HG03064 (cell line): ENCODE measurements around the gene OR2T29.
"Not testable (repeated sequence)": the region's sequence is repeated elsewhere in the genome, so short reads cannot be mapped to it uniquely, and the experiment has no call there.

Experiments used
- ATAC-seq: cut with Tn5 transposase; IDR thresholded peaks from one replicate; pipeline ENCODE4 v1.9.1; 2021; ENCODE audit warnings: low read depth; ENCODE audit not compliant: unreplicated experiment

Gene OR2T29, protein sequence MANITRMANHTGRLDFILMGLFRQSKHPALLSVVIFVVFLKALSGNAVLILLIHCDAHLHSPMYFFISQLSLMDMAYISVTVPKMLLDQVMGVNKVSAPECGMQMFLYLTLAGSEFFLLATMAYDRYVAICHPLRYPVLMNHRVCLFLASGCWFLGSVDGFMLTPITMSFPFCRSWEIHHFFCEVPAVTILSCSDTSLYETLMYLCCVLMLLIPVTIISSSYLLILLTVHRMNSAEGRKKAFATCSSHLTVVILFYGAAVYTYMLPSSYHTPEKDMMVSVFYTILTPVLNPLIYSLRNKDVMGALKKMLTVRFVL

GRCh38 chr1:248562672-248563071, at the start of gene OR2T29:
TSS of gene OR2T29 (minus strand) at chr1:248562772. CDS start at chr1:248559491, 3,281 bp downstream.
- not testable (repeated sequence) for ATAC-seq

- no peak for ATAC-seq
Observed at GRCh38 chr1:248611883-248612414, 49.4 kb upstream of the OR2T29 start.

DNA sequence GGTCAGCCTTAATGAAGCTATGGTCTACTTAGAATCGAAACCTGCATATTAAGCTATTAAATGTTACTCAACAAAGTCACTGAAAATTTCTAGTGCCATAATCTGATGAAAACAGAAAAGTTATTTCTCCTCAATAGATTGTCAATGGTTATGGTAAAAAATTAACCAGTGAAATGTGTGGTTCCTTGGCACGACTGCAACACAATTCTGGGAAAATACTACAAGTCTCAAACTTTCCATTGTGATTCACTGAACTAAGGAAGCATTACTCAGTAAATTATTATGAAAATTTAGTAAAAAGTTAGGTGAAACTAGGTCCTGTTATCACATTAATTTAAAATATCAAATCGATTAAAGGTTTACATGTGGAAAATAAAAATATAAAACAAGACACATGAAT, 47.7 kb upstream of the OR2T29 start:
- no peak for ATAC-seq

DNA sequence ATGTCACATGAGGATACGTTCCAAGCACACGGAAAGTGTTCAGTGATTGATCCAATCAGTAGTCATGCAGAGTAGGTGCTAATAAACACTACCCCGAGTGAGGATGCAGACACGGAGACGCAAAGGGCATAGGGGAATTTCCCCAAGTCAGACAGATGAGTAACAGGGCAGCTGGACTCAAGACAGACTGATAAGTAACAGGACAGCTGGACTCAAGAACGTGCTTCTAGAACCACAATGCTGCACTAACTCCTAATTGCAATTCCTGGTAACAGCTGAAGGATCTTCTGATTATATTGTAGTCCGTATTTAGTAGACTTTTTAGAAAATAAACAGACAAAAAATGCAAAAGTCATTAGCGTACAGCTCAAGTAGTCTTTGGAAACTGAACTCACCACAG, 36.8 kb upstream of the OR2T29 start:
- no peak for ATAC-seq

- no peak for ATAC-seq
Observed at GRCh38 chr1:248597589-248597988, 35.0 kb upstream of the OR2T29 start, which contains the start of gene OR2T10. TSS of gene OR2T10 (minus strand) at chr1:248597700. CDS start at chr1:248593768, 3,932 bp downstream.

GRCh38 chr1:248596615-248597014, 34.0 kb upstream of the OR2T29 start:
- no peak for ATAC-seq

DNA sequence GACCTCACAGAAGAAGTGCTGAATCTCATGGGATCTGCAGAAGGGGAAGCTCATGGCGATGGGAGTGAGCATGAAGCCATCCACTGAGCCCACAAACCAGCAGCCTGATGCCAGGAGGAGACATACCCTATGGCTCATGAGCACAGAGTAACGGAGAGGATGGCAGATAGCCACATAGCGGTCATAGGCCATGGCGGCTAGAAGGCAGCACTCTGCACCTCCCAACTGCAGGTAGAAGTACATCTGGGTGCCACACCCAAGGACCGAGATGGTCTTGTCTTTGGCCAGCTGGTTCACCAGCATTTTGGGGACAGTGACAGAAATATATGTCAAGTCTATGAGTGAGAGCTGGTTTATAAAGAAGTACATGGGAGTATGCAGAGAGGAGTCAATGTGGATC, 30.7 kb upstream of the OR2T29 start:
- ATAC-seq, result no peak

DNA sequence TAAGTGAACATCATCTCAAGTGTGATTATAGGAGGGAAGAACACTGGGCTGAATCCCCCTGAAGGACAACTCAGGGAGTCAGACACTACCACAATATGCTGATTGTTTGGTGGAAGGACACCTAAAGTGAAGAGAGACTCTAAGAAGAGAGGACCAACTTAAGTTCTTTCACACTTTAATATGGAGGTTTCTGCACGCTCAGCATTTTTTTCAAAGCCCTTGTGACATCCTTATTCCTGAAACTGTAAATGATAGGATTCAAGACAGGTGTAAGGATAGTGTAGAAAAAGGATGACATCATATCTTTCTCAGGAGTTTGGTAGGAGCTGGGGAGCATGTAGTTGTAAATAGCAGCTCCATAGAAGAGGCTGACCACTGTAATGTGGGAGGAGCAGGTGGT, 30.1 kb upstream of the OR2T29 start:
- ATAC-seq, result no peak

- no peak for ATAC-seq
Observed at GRCh38 chr1:248590055-248590454, 27.5 kb upstream of the OR2T29 start.

- ATAC-seq, result no peak
Observed at GRCh38 chr1:248589334-248589733, 26.8 kb upstream of the OR2T29 start.

DNA sequence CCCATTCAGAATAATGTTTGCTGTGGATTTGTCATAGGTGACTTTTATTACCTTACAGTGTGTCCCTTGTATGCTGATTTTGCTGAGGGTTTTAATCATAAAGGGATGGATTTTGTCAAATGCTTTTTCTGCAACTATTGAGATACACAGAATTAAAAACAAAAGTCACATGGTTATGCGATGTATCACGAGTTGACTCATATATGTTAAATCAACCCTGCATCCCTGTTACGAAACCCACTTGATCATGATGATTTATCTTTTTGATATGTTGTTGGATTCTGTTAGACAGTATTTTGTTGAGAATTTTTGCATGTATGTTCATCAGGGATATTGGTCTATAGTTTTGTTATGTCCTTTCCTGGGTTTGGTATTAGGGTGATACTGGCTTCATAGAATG, 22.7 kb upstream of the OR2T29 start:
- no peak for ATAC-seq

DNA sequence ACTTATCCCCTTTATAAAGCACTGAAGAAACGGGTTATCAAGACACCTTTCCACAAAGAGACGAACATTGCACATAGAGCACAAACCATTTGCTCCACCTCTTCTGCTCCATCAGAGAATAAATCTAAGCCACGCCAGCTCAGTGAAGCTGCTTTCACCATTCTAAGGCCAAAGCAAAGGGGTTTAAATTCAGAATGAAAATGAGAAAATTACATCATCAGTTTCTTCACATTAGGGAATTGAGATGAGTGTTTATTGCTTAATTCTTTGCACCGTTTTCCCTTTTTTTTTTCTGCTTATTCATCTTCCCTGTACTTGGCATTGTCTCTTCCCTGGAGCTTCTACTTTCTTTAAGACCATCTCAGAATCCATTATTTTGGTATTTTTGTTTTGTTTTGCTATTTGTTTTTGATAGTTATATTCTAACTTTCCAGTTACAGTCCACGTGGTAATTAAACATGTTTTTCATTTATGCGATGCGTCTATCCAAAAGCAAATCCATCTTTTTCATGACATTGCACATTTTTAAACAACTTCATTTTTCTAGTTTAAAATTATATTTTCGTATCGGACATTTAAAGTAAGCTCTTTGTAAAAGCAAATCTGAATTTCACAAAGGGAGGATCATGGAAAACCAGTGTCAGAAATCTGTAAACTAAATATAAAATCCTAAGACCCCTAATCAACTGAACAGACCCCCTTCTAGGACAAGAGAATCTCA, 13.8 kb upstream of the OR2T29 start:
- ATAC-seq, result no peak

GRCh38 chr1:248574657-248575056, 12.1 kb upstream of the OR2T29 start, which contains the start of gene OR2T34:
TSS of gene OR2T34 (minus strand) at chr1:248574757. CDS start at chr1:248574757, 0 bp downstream.
- not testable (repeated sequence) for ATAC-seq

- ATAC-seq, result not testable (repeated sequence)
Observed at GRCh38 chr1:248573856-248574255, 11.3 kb upstream of the OR2T29 start.

DNA sequence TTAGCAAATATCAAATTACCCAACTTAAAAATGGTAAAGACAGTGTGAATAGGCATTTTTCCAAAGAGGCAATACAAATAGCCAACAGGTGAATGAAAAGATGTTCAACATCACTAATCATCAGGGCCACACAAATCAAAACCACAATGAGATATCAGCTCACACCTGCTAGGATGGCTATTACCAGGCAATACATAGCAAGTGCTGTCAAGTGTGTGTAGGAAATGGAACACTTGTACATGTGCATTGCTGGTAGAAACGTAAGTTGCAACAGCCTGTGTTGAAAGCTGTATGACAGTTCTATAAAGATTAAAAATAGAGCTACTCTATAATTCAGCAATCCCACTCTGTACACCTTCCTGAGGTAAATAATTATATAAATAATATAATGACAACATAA, 9.5 kb upstream of the OR2T29 start:
- peak; percentile 92 for ATAC-seq

- ATAC-seq, result not testable (repeated sequence)
Observed at GRCh38 chr1:248570811-248571210, 8.2 kb upstream of the OR2T29 start.

GRCh38 chr1:248569049-248569448, 6.5 kb upstream of the OR2T29 start:
- ATAC-seq, result not testable (repeated sequence)

GRCh38 chr1:248565530-248566373, 3.2 kb upstream of the OR2T29 start:
- ATAC-seq, result peak; percentile 88

DNA sequence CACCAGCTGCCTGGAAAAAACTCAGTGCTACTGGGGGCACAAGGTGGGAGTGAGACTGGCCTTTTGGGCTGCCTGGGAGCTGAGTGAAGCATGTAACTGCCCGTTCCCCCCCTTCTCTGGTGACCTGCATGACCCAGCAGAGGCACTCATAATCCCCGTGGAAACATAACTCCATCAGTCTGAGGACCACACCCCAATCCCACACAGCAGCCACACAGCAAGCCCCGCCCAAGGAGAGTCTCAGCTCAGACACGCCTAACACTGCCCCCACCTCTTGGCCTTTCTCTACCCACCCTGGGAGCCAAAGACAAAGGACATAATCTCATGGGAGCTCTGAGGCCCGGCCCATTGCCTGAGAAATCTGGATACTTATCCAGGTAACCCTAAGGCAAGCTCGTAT, 11.5 kb downstream of the OR2T29 start:
- ATAC-seq, result not testable (repeated sequence)

DNA sequence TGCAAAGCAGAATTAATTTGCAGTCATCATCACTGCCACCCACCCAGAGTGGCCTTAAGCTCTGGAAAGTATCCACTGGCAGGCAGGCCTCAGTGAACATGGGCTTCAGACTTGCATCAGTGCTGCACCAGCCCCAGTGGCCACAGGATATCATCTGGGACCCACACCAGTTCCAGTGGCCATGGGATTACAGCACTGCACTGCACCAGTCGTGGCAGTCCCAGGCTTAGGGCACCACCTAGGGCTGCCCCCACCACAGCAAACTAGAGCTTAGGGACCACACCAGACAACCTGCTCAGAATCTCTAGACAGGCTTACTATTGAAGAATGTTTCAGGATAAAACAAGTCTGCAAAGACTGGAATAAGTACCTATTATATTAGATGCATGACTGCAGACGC, 15.2 kb downstream of the OR2T29 start:
- ATAC-seq, result not testable (repeated sequence)

GRCh38 chr1:248537449-248537848, 25.1 kb downstream of the OR2T29 start:
- not testable (repeated sequence) for ATAC-seq
